Measurements from ENCODE around the gene EGLN3. TPM values are rescaled to one million over a fixed set of nuclear protein-coding genes. Genes with fewer than 3 reads are reported as not detected.

The EGLN3 gene
- total RNA-seq, 1 experiment from 2014 or later = 20.0 TPM

DNA sequence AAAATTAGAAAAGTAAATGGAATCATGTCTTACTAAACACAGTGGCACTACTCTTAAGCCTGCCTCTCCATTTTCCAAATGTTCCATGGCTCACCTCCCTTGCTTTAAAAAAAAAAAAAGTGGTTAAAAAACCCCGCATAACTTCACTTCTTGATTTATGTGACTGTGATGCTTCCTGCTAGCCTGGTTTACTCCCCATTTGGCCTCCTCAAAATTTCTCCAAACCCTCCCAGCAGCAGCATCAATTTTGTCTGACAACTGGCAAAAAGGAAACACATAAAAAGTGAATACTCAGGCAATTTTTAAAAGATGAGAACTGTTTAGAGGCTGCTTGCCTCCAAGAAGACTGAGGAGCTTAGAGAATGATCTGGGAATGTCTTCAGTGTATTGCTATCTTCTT is 17.8 kb upstream of the EGLN3 start (continued):
- TF ChIP-seq, protein P1, sequence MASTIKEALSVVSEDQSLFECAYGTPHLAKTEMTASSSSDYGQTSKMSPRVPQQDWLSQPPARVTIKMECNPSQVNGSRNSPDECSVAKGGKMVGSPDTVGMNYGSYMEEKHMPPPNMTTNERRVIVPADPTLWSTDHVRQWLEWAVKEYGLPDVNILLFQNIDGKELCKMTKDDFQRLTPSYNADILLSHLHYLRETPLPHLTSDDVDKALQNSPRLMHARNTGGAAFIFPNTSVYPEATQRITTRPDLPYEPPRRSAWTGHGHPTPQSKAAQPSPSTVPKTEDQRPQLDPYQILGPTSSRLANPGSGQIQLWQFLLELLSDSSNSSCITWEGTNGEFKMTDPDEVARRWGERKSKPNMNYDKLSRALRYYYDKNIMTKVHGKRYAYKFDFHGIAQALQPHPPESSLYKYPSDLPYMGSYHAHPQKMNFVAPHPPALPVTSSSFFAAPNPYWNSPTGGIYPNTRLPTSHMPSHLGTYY (CRISPR knock-in tag; IDR thresholded peaks at IDR 0.05) = no peak

DNA sequence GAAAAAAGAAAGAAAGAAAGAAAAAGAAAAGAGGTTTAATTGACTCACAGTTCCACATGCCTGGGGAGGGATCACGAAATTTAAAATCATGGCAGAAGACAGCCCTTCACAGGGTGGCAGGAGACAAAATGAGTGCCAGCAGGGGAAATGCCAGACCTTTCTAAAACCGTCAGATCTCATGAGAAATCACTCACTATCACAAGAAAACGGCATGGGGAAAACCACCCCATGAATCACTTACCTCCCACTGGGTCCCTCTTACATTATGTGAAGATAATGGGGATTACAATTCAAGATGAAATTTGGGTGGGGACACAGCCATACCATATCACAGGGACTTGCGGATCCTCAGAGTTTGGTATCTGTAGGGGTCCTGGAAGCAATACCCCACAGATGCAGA is 16.3 kb upstream of the EGLN3 start:
- Mint-ChIP-seq H3K4me1 (peaks cover 33% of the 10 kb centered on the region), H3K9me3 (peaks cover 23% of the 10 kb centered on the region), H3K4me3 (no peak overlapping the region), H3K27me3 (ENCODE audit: low read depth) (no peaks in the 10 kb centered on the region), H3K27ac (no peak overlapping the region), H3K36me3 (peaks cover 8% of the 10 kb centered on the region; the same call in 1 of the 2 replicates)
- no peak for TF ChIP-seq GTF2I (CRISPR knock-in tag; conservative IDR thresholded peaks at IDR 0.05)
- TF ChIP-seq, protein P2, sequence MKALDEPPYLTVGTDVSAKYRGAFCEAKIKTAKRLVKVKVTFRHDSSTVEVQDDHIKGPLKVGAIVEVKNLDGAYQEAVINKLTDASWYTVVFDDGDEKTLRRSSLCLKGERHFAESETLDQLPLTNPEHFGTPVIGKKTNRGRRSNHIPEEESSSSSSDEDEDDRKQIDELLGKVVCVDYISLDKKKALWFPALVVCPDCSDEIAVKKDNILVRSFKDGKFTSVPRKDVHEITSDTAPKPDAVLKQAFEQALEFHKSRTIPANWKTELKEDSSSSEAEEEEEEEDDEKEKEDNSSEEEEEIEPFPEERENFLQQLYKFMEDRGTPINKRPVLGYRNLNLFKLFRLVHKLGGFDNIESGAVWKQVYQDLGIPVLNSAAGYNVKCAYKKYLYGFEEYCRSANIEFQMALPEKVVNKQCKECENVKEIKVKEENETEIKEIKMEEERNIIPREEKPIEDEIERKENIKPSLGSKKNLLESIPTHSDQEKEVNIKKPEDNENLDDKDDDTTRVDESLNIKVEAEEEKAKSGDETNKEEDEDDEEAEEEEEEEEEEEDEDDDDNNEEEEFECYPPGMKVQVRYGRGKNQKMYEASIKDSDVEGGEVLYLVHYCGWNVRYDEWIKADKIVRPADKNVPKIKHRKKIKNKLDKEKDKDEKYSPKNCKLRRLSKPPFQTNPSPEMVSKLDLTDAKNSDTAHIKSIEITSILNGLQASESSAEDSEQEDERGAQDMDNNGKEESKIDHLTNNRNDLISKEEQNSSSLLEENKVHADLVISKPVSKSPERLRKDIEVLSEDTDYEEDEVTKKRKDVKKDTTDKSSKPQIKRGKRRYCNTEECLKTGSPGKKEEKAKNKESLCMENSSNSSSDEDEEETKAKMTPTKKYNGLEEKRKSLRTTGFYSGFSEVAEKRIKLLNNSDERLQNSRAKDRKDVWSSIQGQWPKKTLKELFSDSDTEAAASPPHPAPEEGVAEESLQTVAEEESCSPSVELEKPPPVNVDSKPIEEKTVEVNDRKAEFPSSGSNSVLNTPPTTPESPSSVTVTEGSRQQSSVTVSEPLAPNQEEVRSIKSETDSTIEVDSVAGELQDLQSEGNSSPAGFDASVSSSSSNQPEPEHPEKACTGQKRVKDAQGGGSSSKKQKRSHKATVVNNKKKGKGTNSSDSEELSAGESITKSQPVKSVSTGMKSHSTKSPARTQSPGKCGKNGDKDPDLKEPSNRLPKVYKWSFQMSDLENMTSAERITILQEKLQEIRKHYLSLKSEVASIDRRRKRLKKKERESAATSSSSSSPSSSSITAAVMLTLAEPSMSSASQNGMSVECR (CRISPR knock-in tag; IDR thresholded peaks at IDR 0.05; ENCODE audit: borderline replicate concordance) = no peak
- ChIA-PET CTCF (no interaction called here), POLR2A (no interaction called here)
- no peak for DNase-seq (ENCODE audit: low spot score)
- ATAC-seq = no peak

DNA sequence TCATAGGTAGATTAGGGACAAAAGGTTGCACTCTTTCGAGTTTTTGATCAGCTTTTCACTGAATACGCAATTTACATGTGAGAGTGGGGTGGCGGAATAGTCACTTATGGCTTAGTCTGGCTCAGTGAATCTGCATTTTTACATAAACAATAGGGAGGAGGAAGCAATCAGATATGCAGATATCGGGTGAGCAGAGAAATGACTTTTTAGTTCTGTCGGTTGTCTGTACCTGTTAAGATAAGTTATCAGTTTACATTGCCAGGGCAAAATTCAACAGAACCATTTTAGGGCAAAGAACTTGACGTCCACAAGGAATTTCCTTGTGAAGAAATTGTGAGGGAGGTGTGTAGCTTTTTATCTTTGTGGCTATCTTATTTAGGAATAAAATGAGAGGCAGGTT is 15.4 kb upstream of the EGLN3 start:
- DNase-seq (ENCODE audit: low spot score) (no peak), ATAC-seq (no peak)
- CTCF ChIA-PET = no interaction called here
- peaks cover 9% of the 10 kb centered on the region; the same call in 1 of the 2 replicates for H3K36me3 Mint-ChIP-seq
- no peaks in the 10 kb centered on the region for H3K27me3 Mint-ChIP-seq (ENCODE audit: low read depth)
- POLR2A ChIA-PET = no interaction called here
- peaks cover 25% of the 10 kb centered on the region for H3K9me3 Mint-ChIP-seq
- peaks cover 32% of the 10 kb centered on the region for H3K4me1 Mint-ChIP-seq
- no peak for TF ChIP-seq ZNF317 (CRISPR knock-in tag; IDR thresholded peaks at IDR 0.05; ENCODE audit: borderline replicate concordance, low read depth)
- no peak for TF ChIP-seq FOXK1 (CRISPR knock-in tag; IDR thresholded peaks at IDR 0.05)
- TF ChIP-seq EMX1 (CRISPR knock-in tag; IDR thresholded peaks at IDR 0.05) = no peak
- TF ChIP-seq, protein P3, sequence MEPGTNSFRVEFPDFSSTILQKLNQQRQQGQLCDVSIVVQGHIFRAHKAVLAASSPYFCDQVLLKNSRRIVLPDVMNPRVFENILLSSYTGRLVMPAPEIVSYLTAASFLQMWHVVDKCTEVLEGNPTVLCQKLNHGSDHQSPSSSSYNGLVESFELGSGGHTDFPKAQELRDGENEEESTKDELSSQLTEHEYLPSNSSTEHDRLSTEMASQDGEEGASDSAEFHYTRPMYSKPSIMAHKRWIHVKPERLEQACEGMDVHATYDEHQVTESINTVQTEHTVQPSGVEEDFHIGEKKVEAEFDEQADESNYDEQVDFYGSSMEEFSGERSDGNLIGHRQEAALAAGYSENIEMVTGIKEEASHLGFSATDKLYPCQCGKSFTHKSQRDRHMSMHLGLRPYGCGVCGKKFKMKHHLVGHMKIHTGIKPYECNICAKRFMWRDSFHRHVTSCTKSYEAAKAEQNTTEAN (CRISPR knock-in tag; IDR thresholded peaks at IDR 0.05) = no peak
- TF ChIP-seq TP53 (CRISPR knock-in tag; IDR thresholded peaks at IDR 0.05) = no peak
- TF ChIP-seq MYBL2 (CRISPR knock-in tag; IDR thresholded peaks at IDR 0.05) = no peak
- no peak for TF ChIP-seq RELA (CRISPR knock-in tag; IDR thresholded peaks at IDR 0.05; ENCODE audit: borderline replicate concordance)
- no peak for TF ChIP-seq ZNF671 (CRISPR knock-in tag; IDR thresholded peaks at IDR 0.05)
- TF ChIP-seq NFATC4 (CRISPR knock-in tag; IDR thresholded peaks at IDR 0.05) = no peak
- H3K4me3 Mint-ChIP-seq = no peak overlapping the region
- no peak overlapping the region for H3K27ac Mint-ChIP-seq

DNA sequence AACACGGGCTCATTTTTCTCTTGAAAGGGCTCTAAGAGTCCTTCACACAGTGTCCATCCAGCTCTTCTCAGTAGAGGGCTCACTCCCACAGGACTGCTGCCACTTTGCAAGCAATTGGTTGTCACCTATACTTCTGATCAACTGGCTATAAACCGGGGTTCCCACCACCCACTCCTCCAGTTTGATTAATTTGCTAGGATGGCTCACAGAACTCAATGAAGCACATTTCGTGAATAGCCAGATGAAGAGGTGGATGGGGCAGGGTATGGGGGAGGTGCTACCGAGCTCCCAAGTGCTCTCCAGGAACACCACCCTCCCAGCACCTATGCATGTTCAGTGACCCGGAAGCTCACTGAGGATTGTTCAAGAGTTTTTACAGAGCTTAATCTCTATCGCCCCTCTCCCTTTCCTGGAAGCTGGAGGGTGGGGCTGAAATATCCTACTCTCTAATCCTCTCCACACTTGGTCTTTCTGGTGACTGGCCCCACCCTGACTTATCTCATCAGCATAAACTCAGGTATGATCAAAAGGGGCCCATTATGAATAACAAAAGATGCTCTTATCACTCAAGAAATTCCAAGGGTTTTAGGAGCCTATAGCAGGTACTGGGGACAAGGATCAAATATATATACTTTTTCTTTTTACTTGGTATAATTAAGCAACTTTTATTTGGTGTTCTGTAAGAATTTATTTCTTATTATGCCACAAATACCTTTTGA is 13.9 kb upstream of the EGLN3 start:
- DNase-seq (ENCODE audit: low spot score) (no peak), ATAC-seq (peak; percentile 50)
- H3K27ac Mint-ChIP-seq = no peak overlapping the region
- peaks cover 5% of the 10 kb centered on the region; the same call in 1 of the 2 replicates for H3K36me3 Mint-ChIP-seq
- POLR2A ChIA-PET = interaction anchor here (0.5 kb wide), 1 partner anchor 110 kb away, joined by 3 read pairs; no protein-coding TSS in a partner anchor
- H3K4me1 Mint-ChIP-seq = peaks cover 35% of the 10 kb centered on the region
- CTCF ChIA-PET = interaction anchor here (0.5 to 2.0 kb wide), 6 partner anchors 11 to 841 kb away, joined by 3 to 7 read pairs (median 4); no protein-coding TSS in a partner anchor
- H3K27me3 Mint-ChIP-seq (ENCODE audit: low read depth) = no peaks in the 10 kb centered on the region
- H3K9me3 Mint-ChIP-seq = peaks cover 10% of the 10 kb centered on the region
- H3K4me3 Mint-ChIP-seq = no peak overlapping the region
- TF ChIP-seq CBFB (CRISPR knock-in tag; IDR thresholded peaks at IDR 0.05; ENCODE audit: low read depth) (no peak), ZNF263 (CRISPR knock-in tag; IDR thresholded peaks at IDR 0.05; ENCODE audit: low read depth) (no peak), SMAD4 (CRISPR knock-in tag; IDR thresholded peaks at IDR 0.05) (no peak), RORB (CRISPR knock-in tag; IDR thresholded peaks at IDR 0.05) (no peak), FOXJ3 (CRISPR knock-in tag; IDR thresholded peaks at IDR 0.05; ENCODE audit: borderline replicate concordance) (no peak)
- TF ChIP-seq, protein P4, sequence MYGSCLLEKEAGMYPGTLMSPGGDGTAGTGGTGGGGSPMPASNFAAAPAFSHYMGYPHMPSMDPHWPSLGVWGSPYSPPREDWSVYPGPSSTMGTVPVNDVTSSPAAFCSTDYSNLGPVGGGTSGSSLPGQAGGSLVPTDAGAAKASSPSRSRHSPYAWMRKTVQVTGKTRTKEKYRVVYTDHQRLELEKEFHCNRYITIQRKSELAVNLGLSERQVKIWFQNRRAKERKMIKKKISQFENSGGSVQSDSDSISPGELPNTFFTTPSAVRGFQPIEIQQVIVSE (CRISPR knock-in tag; IDR thresholded peaks at IDR 0.05; ENCODE audit: borderline replicate concordance) = no peak
- TF ChIP-seq, protein P5, sequence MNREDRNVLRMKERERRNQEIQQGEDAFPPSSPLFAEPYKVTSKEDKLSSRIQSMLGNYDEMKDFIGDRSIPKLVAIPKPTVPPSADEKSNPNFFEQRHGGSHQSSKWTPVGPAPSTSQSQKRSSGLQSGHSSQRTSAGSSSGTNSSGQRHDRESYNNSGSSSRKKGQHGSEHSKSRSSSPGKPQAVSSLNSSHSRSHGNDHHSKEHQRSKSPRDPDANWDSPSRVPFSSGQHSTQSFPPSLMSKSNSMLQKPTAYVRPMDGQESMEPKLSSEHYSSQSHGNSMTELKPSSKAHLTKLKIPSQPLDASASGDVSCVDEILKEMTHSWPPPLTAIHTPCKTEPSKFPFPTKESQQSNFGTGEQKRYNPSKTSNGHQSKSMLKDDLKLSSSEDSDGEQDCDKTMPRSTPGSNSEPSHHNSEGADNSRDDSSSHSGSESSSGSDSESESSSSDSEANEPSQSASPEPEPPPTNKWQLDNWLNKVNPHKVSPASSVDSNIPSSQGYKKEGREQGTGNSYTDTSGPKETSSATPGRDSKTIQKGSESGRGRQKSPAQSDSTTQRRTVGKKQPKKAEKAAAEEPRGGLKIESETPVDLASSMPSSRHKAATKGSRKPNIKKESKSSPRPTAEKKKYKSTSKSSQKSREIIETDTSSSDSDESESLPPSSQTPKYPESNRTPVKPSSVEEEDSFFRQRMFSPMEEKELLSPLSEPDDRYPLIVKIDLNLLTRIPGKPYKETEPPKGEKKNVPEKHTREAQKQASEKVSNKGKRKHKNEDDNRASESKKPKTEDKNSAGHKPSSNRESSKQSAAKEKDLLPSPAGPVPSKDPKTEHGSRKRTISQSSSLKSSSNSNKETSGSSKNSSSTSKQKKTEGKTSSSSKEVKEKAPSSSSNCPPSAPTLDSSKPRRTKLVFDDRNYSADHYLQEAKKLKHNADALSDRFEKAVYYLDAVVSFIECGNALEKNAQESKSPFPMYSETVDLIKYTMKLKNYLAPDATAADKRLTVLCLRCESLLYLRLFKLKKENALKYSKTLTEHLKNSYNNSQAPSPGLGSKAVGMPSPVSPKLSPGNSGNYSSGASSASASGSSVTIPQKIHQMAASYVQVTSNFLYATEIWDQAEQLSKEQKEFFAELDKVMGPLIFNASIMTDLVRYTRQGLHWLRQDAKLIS (CRISPR knock-in tag; IDR thresholded peaks at IDR 0.05; ENCODE audit: borderline replicate concordance) = no peak
